ENCODE results near the gene SPATA6.

- TF ChIP-seq ZNF560 (tag by site-specific recombination; IDR thresholded peaks at IDR 0.05; ENCODE audit: borderline replicate concordance) (no peak), ZNF639 (tag by site-specific recombination; IDR thresholded peaks at IDR 0.05) (no peak), ZNF24 (tag by site-specific recombination; IDR thresholded peaks at IDR 0.05) (no peak), CTCF (tag by site-specific recombination; IDR thresholded peaks at IDR 0.05) (no peak), ZNF626 (tag by site-specific recombination; IDR thresholded peaks at IDR 0.05) (no peak), GFI1B (tag by site-specific recombination; IDR thresholded peaks at IDR 0.05) (no peak)
Observed at GRCh38 chr1:48414264-48414663, 57.7 kb downstream of the SPATA6 start.
